Measurements from ENCODE around the gene FKBP5. TPM values are rescaled to one million over a fixed set of nuclear protein-coding genes. Genes with fewer than 3 reads are reported as not detected.

Gene FKBP5
- total RNA-seq, 4 donors from 2014 or later = 247 to 296 (median 275) TPM

DNA sequence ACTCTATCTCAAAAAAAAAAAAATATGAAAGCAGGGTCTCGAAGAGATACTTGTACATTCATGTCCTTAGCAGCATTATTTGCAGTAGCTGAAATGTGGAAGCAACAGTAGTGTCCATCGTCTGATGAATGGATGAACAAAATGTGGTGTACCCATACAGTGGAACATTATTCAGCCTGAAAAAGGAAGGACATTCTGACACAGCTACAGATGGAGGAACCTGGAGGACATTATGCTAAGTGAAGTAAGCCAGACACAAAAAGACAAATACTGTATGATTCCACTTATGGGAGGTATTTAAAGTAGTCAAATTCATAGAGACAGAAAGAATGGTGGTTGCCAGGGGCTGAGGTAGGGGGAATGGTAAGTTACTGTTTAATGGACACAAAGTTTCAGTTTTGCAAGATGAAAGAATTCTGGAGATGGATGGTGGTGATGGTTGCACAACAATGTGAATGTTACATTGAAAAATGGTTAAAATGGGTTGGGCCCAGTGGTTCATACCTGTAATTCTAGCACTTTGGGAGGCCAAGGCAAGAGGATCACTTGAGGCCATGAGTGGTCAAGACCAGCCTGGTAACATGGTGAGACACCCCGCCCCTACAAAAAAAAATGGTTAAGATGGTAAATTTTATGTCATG, 164.2 kb downstream of the FKBP5 start:
- TF ChIP-seq, protein P1, sequence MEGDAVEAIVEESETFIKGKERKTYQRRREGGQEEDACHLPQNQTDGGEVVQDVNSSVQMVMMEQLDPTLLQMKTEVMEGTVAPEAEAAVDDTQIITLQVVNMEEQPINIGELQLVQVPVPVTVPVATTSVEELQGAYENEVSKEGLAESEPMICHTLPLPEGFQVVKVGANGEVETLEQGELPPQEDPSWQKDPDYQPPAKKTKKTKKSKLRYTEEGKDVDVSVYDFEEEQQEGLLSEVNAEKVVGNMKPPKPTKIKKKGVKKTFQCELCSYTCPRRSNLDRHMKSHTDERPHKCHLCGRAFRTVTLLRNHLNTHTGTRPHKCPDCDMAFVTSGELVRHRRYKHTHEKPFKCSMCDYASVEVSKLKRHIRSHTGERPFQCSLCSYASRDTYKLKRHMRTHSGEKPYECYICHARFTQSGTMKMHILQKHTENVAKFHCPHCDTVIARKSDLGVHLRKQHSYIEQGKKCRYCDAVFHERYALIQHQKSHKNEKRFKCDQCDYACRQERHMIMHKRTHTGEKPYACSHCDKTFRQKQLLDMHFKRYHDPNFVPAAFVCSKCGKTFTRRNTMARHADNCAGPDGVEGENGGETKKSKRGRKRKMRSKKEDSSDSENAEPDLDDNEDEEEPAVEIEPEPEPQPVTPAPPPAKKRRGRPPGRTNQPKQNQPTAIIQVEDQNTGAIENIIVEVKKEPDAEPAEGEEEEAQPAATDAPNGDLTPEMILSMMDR (IDR thresholded peaks at IDR 0.05) = no peak
- TF ChIP-seq POLR2A (IDR thresholded peaks at IDR 0.05) = no peak
- no peaks in the 10 kb centered on the region for H3K27me3 ChIP-seq
- H3K4me1 ChIP-seq = no peaks in the 10 kb centered on the region
- no peak overlapping the region for H3K4me3 ChIP-seq
- H3K9me3 ChIP-seq = no peaks in the 10 kb centered on the region
- H3K27ac ChIP-seq = no peak overlapping the region
- DNase-seq = no peak
- H3K36me3 ChIP-seq = no peaks in the 10 kb centered on the region

Small RNA genes lying within 50 kb of the gene (small RNA-seq; reads per million reads assigned to genes)
- 0 to 0.06 reads per million in 2 donors for gene MIR5690
- 0 reads per million in 2 donors for gene RF00561

Other genes starting within 250 kb of the FKBP5 start
- 1 to 10 TPM; 1.8 to 7.4 (median 4.2) TPM for gene FANCE, start 236.6 kb downstream of the FKBP5 start, total RNA-seq
- 1,000 to 10,000 TPM in 1 of 4 donors, 100 to 1,000 TPM in 3; 347 to 1,065 (median 530) TPM for gene RPL10A, start 220.5 kb downstream of the FKBP5 start, total RNA-seq
- gene TEAD3, start 191.8 kb downstream of the FKBP5 start, total RNA-seq = 10 to 100 TPM; 10.7 to 32.9 (median 27.4) TPM
- gene TULP1, start 176.0 kb downstream of the FKBP5 start, total RNA-seq = not detected
- gene ARMC12, start 48.1 kb upstream of the FKBP5 start, total RNA-seq = 1 to 10 TPM in 2 of 4 donors, not detected in 2; 1.3 to 2.7 TPM
- not detected for gene CLPSL2, start 87.7 kb upstream of the FKBP5 start, total RNA-seq
- gene CLPSL1, start 92.1 kb upstream of the FKBP5 start, total RNA-seq = not detected
- gene CLPS, start 108.4 kb upstream of the FKBP5 start, total RNA-seq = not detected
- gene LHFPL5, start 116.4 kb upstream of the FKBP5 start, total RNA-seq = not detected
- gene SRPK1, start 232.2 kb upstream of the FKBP5 start, total RNA-seq = 100 to 1,000 TPM in 2 of 4 donors, 10 to 100 TPM in 2; 72.4 to 137 (median 112) TPM